GM19351 (cell line): ENCODE data around the gene PAIP1.
A peak's percentile ranks its signal among the peaks of the same experiment; 100 is the strongest.
"Not testable (repeated sequence)": the region's sequence is repeated elsewhere in the genome, so short reads cannot be mapped to it uniquely, and the experiment has no call there.

Experiments used
- ATAC-seq: cut with Tn5 transposase; IDR thresholded peaks from one replicate; pipeline ENCODE4 v1.9.1; 2021; ENCODE audit warnings: mild to moderate bottlenecking, moderate library complexity; ENCODE audit not compliant: unreplicated experiment

PAIP1 gene

GRCh38 chr5:43556857-43557542 lies at the start of gene PAIP1:
PAIP1 (minus strand) TSS chr5:43557077; CDS start chr5:43556846, 231 bp downstream.
- peak; percentile 70 for ATAC-seq

GRCh38 chr5:43606351-43606750 lies 49.5 kb upstream of the PAIP1 start:
- ATAC-seq, result no peak

GRCh38 chr5:43604699-43605098 lies 47.8 kb upstream of the PAIP1 start:
- ATAC-seq, result no peak

GRCh38 chr5:43603344-43604217 lies 46.7 kb upstream of the PAIP1 start:
- ATAC-seq, result peak; percentile 35

- peak; percentile 68 for ATAC-seq
Observed at GRCh38 chr5:43602461-43603343, 45.8 kb upstream of the PAIP1 start, which contains the start of gene NNT. NNT (plus strand) TSS chr5:43603180; CDS start chr5:43609196, 6,016 bp downstream.

GRCh38 chr5:43601454-43602260 lies 44.8 kb upstream of the PAIP1 start:
- peak; percentile 39 for ATAC-seq

GRCh38 chr5:43598927-43599326 lies 42.0 kb upstream of the PAIP1 start:
- ATAC-seq, result not testable (repeated sequence)

- ATAC-seq, result no peak
Observed at GRCh38 chr5:43592363-43592762, 35.5 kb upstream of the PAIP1 start.

- no peak for ATAC-seq
Observed at GRCh38 chr5:43590700-43591099, 33.8 kb upstream of the PAIP1 start.

GRCh38 chr5:43589310-43589709 lies 32.4 kb upstream of the PAIP1 start:
- no peak for ATAC-seq

- no peak for ATAC-seq
Observed at GRCh38 chr5:43588842-43589241, 32.0 kb upstream of the PAIP1 start.

- ATAC-seq, result no peak
Observed at GRCh38 chr5:43584166-43584699, 27.4 kb upstream of the PAIP1 start.

- ATAC-seq, result no peak
Observed at GRCh38 chr5:43583724-43584123, 26.8 kb upstream of the PAIP1 start.

GRCh38 chr5:43582082-43583005 lies 25.5 kb upstream of the PAIP1 start:
- ATAC-seq, result no peak

- no peak for ATAC-seq
Observed at GRCh38 chr5:43581398-43581797, 24.5 kb upstream of the PAIP1 start.

- ATAC-seq, result not testable (repeated sequence)
Observed at GRCh38 chr5:43580402-43581210, 23.7 kb upstream of the PAIP1 start.

- ATAC-seq, result no peak
Observed at GRCh38 chr5:43573058-43573457, 16.2 kb upstream of the PAIP1 start.

- no peak for ATAC-seq
Observed at GRCh38 chr5:43572357-43572756, 15.5 kb upstream of the PAIP1 start.
